ENCODE data around the gene DUOX2.
"Not testable (repeated sequence)": the region's sequence is repeated elsewhere in the genome, so short reads cannot be mapped to it uniquely, and the experiment has no call there.

GRCh38 chr15:45058690-45059675 lies 55.0 kb downstream of the DUOX2 start:
- not testable (repeated sequence) for TF ChIP-seq YY1, PRDM1 (tag by site-specific recombination; IDR thresholded peaks at IDR 0.05)

All from HEK293 (cell line).